AG04450 (cell line): ENCODE data around the gene DTL. TPM values are rescaled to one million over a fixed set of nuclear protein-coding genes. Genes with fewer than 3 reads are reported as not detected.
"Not testable (repeated sequence)": the region's sequence is repeated elsewhere in the genome, so short reads cannot be mapped to it uniquely, and the experiment has no call there.

Source experiments
- CTCF ChIA-PET: fragments of 300-600, 350-600 bp; formaldehyde crosslinking; extraction: SDS; loops from one replicate; lab custom pipeline; 2022; ENCODE audit warnings: antibody characterized with exemption, inconsistent platforms; lab: Charles Lee
- POLR2A ChIA-PET: fragments of 350-600 bp; formaldehyde crosslinking; extraction: SDS; loops from one replicate; lab custom pipeline; 2021; ENCODE audit warnings: antibody characterized with exemption, inconsistent platforms; lab: Yijun Ruan, JAX
- DNase-seq: peaks from one replicate; pipeline ENCODE4 v3.0.0-alpha.2; 2011; ENCODE audit warnings: low read depth, low spot score
- H3K27ac ChIP-seq: one replicate; pipeline ENCODE4 v1.5.1; 2012; ENCODE audit warnings: low read depth, low read length, control low read depth
- H3K27me3 ChIP-seq: one replicate; pipeline ENCODE4 v1.6.0; 2012; ENCODE audit warnings: low read length; ENCODE audit not compliant: control insufficient read depth, insufficient read depth
- H3K4me3 ChIP-seq: 2 replicates; pipeline ENCODE4 v1.5.1; 2011; ENCODE audit warnings: mild to moderate bottlenecking, low read depth, low read length, control low read depth
- H3K9me3 ChIP-seq: 2 replicates; pipeline ENCODE4 v1.5.1; 2012; ENCODE audit warnings: low read length; ENCODE audit not compliant: control insufficient read depth, insufficient read depth
- CTCF ChIP-seq: IDR thresholded peaks from 2 replicates; pipeline ENCODE4 v1.5.1; 2011; ENCODE audit warnings: low read depth, low read length, control low read depth, inconsistent platforms
- polyA minus RNA-seq: library from RNA; depleted of rRNA, polyadenylated mRNA; stranded (reverse); fragments of >200 nt; gene quantifications from 2 replicates; pipeline ENCODE4 v1.2.3, GENCODE V29; 2011; rRNA and poly(A)+ RNA removed
- polyA plus RNA-seq: library from polyadenylated mRNA; depleted of rRNA; stranded (reverse); fragments of >200 nt; gene quantifications from 2 replicates; pipeline ENCODE4 v1.2.3, GENCODE V29; 2011; rRNA removed

The DTL gene
- 4.0 and 6.0 TPM in 2 replicates for polyA plus RNA-seq
- polyA minus RNA-seq: 6.8 and 11.2 TPM in 2 replicates

- H3K4me3 ChIP-seq: peak within 1 kb of the TSS; percentile 90
- DNase-seq: peak; percentile 98
- CTCF ChIA-PET: interaction anchor here (0.5 to 7.4 kb wide), 128 partner anchors 9 to 975 kb away, joined by 3 to 304 read pairs (median 4); partner anchors contain the start of genes NENF and PPP2R5A
- peak within 1 kb of the TSS; percentile 59 for H3K27ac ChIP-seq
- TF ChIP-seq CTCF: peak; percentile 89
- H3K27me3 ChIP-seq: no peaks in the 10 kb centered on the region
- POLR2A ChIA-PET: interaction anchor here (0.5 to 1.5 kb wide), 7 partner anchors 11 to 573 kb away, joined by 3 to 8 read pairs (median 5); partner anchors contain the start of gene ATF3
- no peaks in the 10 kb centered on the region for H3K9me3 ChIP-seq
These were observed at the start of gene DTL, which contains the start of gene INTS7 for GRCh38 chr1:212035123-212035834. DTL (plus strand) TSS chr1:212035748; CDS start chr1:212035891, 143 bp downstream. INTS7 (minus strand) TSS chr1:212035557; CDS start chr1:212035437, 120 bp downstream.

GRCh38 chr1:211986628-211987254 is 48.8 kb upstream of the DTL start:
- no peak for TF ChIP-seq CTCF
- Histone ChIP-seq H3K27ac (no peak overlapping the region), H3K4me3 (no peak overlapping the region), H3K9me3 (no peaks in the 10 kb centered on the region), H3K27me3 (no peaks in the 10 kb centered on the region)
- DNase-seq: no peak
- CTCF ChIA-PET: interaction anchor here (2.5 kb wide), 1 partner anchor 48 kb away, joined by 13 read pairs; the partner anchor contains the start of genes DTL and INTS7
- POLR2A ChIA-PET: no interaction called here

GRCh38 chr1:211991695-211992094 is 43.9 kb upstream of the DTL start:
- DNase-seq: no peak
- no peak for TF ChIP-seq CTCF
- H3K9me3 ChIP-seq: no peaks in the 10 kb centered on the region
- ChIA-PET POLR2A (interaction anchor here (0.6 kb wide), 2 partner anchors 71 to 1067 kb away, joined by 3 read pairs; no protein-coding TSS in a partner anchor), CTCF (interaction anchor here (1.0 to 2.1 kb wide), 2 partner anchors 43 to 294 kb away, joined by 3 to 5 read pairs; partner anchors contain the start of genes DTL and INTS7)
- no peak overlapping the region for H3K27ac ChIP-seq
- H3K27me3 ChIP-seq: no peaks in the 10 kb centered on the region
- H3K4me3 ChIP-seq: no peak overlapping the region

- CTCF ChIA-PET: interaction anchor here (1.1 kb wide), 1 partner anchor 38 kb away, joined by 3 read pairs; the partner anchor contains the start of genes DTL and INTS7
- POLR2A ChIA-PET, H3K27me3 ChIP-seq, H3K27ac ChIP-seq, H3K4me3 ChIP-seq, DNase-seq, H3K9me3 ChIP-seq: not testable (repeated sequence)
These were observed 38.1 kb upstream of the DTL start for GRCh38 chr1:211997426-211997825.

GRCh38 chr1:212002536-212002935 is 33.0 kb upstream of the DTL start:
- H3K27me3 ChIP-seq: no peaks in the 10 kb centered on the region
- H3K27ac ChIP-seq: no peak overlapping the region
- DNase-seq: no peak
- H3K4me3 ChIP-seq: no peak overlapping the region
- H3K9me3 ChIP-seq: peaks cover 4% of the 10 kb centered on the region; the same call in 1 of the 2 replicates
- TF ChIP-seq CTCF: no peak
- ChIA-PET POLR2A (no interaction called here), CTCF (no interaction called here)
